COLO668 (cell line): Measurements from ENCODE around the gene USPL1.
"Not testable (repeated sequence)": the region's sequence is repeated elsewhere in the genome, so short reads cannot be mapped to it uniquely, and the experiment has no call there.

Experiments
- DNase-seq: peaks from one replicate; lab custom pipeline; 2025; ENCODE audit not compliant: unreplicated experiment; lab: John Stamatoyannopoulos, UW

The USPL1 gene

GRCh38 chr13:30615866-30616541 lies 1.7 kb upstream of the USPL1 start:
- no peak for DNase-seq

GRCh38 chr13:30616927-30617314 lies 799 bp upstream of the USPL1 start:
- no peak for DNase-seq

- DNase-seq = no peak
These were observed 638 bp downstream of the USPL1 start for GRCh38 chr13:30618186-30618929.

GRCh38 chr13:30618930-30619279 lies 1.2 kb downstream of the USPL1 start:
- no peak for DNase-seq

GRCh38 chr13:30619731-30620130 lies 2.0 kb downstream of the USPL1 start:
- DNase-seq = no peak

GRCh38 chr13:30620941-30621340 lies 3.2 kb downstream of the USPL1 start:
- no peak for DNase-seq

- no peak for DNase-seq
These were observed 4.8 kb downstream of the USPL1 start for GRCh38 chr13:30622551-30622950.

GRCh38 chr13:30623392-30623791 lies 5.7 kb downstream of the USPL1 start:
- no peak for DNase-seq

- no peak for DNase-seq
These were observed 6.9 kb downstream of the USPL1 start for GRCh38 chr13:30624630-30625029.

GRCh38 chr13:30629527-30629926 lies 11.8 kb downstream of the USPL1 start:
- no peak for DNase-seq

GRCh38 chr13:30633861-30634260 lies 16.1 kb downstream of the USPL1 start:
- DNase-seq = no peak

- DNase-seq = no peak
These were observed 17.1 kb downstream of the USPL1 start for GRCh38 chr13:30634838-30635237.

- DNase-seq = no peak
These were observed 20.6 kb downstream of the USPL1 start for GRCh38 chr13:30638301-30638700.

GRCh38 chr13:30639671-30640070 lies 22.0 kb downstream of the USPL1 start:
- DNase-seq = no peak

- not testable (repeated sequence) for DNase-seq
These were observed 23.5 kb downstream of the USPL1 start for GRCh38 chr13:30641173-30641572.

- DNase-seq = no peak
These were observed 27.9 kb downstream of the USPL1 start for GRCh38 chr13:30645629-30646028.

- DNase-seq = no peak
These were observed 29.7 kb downstream of the USPL1 start for GRCh38 chr13:30647420-30647819.

- no peak for DNase-seq
These were observed 30.3 kb downstream of the USPL1 start for GRCh38 chr13:30647824-30648521.

GRCh38 chr13:30648522-30649012 lies 30.8 kb downstream of the USPL1 start:
- DNase-seq = no peak

GRCh38 chr13:30651648-30652047 lies 33.9 kb downstream of the USPL1 start:
- not testable (repeated sequence) for DNase-seq

- DNase-seq = no peak
These were observed 35.1 kb downstream of the USPL1 start for GRCh38 chr13:30652746-30653386.
